NK-92 (cell line): ENCODE data around the gene CSMD2.

Experiments
- DNase-seq: peaks from one replicate; lab custom pipeline; 2025; ENCODE audit not compliant: unreplicated experiment; lab: John Stamatoyannopoulos, UW

Gene CSMD2

GRCh38 chr1:33616780-33617179 lies 548.2 kb downstream of the CSMD2 start:
- no peak for DNase-seq

- no peak for DNase-seq
These were observed 549.5 kb downstream of the CSMD2 start for GRCh38 chr1:33615546-33615945.

GRCh38 chr1:33610864-33611455 lies 554.1 kb downstream of the CSMD2 start:
- DNase-seq = no peak

DNA sequence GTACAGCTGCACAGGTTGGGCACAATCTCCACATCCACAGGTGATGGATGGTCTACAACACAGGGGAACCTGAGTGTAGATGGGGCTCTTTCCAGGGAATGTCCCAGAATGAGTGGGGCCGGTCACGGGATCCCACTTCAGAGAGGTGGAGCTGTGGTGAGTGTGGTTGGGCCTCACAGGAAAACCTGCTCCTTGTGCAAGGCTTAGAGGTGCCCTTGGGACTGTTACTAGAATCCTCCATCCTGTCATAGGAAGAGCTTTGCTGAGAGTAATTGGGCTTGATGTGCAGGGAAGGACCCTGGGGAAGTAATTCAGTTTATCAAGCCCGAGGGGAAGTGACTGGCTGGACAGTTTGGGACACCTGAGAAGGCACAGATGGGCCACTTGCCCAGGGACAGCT lies 554.6 kb downstream of the CSMD2 start:
- DNase-seq = no peak

DNA sequence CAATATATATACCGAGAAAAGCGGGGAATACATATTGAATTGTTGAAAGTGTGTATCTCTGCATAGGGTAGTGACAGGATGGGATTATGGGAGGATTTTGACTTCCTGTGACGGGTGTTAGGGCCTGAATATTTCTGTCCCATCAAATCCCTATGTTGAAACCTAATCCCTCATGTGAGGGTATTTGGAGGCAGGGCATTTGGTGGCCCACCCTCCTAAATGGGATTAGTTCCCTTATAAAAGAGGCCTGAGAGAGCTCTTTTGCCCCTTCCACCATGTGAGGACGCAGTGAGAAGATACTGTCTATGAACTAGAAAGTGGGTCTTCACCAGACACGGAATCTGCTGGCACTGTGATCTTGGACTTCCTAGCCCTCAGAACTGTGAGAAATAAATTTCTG lies 555.3 kb downstream of the CSMD2 start:
- DNase-seq = no peak

DNA sequence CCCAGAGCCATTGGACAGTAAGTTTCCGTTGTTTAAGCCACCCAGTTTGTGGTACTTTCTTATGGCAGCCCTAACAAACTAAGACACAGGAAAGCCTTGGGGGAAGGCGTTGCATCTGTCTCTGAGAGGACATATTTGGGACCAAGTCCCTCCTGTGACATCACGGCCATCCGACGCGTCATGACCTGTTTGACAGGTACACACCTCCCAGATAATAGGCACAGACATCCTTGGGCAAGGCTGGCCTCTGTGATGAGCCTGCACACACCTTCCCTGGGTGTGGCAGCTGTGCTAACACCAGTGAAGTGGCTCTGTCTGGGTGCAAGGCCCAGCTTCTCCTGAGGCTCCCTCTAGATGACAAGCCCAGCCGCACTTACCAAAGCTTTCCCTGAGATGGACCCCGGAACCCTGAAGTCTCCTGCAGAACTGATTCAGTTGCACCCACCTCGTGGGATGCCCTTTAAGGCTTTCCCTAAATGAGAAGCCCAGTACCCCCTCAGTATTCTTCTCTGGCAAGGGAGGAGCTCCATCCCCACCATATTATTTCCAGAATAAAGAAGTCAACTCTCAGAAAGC lies 556.1 kb downstream of the CSMD2 start:
- DNase-seq = no peak

DNA sequence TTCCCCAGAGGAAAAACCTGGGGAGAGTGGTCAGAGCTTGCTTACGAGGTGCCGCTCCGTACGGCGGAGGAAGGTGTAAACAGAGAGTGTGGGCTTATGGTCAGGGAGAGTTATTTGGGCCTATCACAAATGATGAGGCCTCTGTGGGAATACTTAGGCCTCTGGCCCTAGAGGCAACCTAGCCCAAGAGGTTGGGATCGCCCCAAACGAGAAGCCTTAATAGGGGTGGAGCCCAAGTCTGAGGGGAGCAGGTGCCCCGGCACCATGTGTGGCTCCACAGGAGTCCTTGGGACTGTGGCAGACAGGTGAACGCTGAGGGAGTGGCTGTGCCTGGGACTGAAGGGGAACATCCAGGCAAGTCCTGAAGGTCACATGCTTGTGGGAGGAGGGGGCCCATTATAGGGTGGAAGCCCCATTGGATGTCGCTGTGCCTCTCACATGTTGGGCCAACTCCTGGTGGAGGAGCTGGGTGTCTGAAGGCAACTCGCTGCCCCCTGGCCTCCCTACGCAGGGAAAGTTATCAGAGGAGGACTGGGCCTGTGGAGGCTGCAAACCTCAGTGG lies 557.5 kb downstream of the CSMD2 start:
- DNase-seq = no peak

- no peak for DNase-seq
These were observed 558.8 kb downstream of the CSMD2 start for GRCh38 chr1:33606272-33606671.

- no peak for DNase-seq
These were observed 562.8 kb downstream of the CSMD2 start for GRCh38 chr1:33602271-33602670.

GRCh38 chr1:33601751-33602150 lies 563.3 kb downstream of the CSMD2 start:
- no peak for DNase-seq

DNA sequence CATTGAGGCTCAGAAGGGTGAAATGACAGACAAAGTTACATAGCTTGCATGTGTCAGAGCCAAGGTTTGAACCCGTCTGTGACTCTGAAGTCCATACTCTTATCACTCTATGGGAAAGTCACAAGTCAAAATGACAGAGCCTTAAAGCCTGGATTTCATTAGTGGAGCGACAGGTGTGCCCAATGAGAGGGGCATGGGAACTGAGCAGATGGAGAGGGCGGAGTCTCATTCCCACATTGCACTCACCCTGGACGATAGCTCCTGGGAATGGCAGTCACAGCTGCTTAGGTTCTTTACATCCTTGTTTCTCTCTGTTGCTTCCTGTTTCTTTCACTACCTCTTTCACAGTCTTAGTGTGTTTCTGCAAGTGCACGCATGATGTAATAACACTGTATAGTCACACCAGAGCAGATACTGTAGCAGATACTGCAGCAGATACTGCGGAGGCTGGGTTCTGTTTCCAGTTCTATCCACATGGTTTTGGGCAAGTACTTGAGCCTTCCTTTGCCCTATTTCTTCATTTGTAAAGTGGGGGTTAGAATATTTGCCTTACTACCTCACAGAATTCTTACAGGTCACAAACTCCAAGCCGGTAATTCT lies 565.4 kb downstream of the CSMD2 start:
- DNase-seq = no peak

DNA sequence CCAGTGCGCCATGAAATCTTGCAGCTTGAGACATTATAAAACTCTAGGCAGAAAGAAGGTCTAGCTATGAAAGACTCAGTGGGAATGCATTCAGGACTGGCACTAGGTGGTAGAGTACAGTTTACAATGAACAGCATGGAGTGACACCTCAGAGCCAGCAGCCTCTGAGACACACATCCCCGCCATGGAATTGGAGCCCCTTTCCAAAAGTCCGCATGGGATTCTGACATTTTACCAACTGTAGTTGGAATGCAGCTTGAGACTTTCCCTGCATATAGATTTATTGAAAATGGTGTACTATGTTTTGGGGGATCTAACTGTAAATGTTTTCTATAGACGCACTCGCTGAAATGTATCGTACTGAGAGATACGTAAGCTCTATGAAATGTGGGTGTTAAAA lies 576.3 kb downstream of the CSMD2 start:
- DNase-seq = no peak

GRCh38 chr1:33586795-33587194 lies 578.2 kb downstream of the CSMD2 start:
- no peak for DNase-seq

- no peak for DNase-seq
These were observed 578.9 kb downstream of the CSMD2 start for GRCh38 chr1:33586106-33586505.

DNA sequence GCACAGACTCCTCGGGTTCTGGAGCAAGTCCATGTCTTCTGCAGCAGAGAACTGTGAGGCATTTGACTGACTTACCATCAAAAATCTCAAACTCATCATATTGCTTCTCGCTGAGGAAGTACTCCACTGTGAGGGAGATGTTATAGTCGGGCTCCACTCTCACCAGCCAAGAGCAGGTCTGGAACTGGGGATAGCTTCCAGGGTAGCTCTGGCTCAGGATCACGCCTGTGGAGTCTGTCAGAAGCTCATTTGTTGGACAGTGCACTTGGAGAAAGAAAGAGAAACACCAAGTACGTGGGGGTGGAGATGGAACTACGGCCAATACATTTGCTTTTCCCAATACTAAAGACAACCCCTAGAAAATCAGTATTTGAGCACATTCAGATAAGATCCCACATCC lies 581.5 kb downstream of the CSMD2 start:
- no peak for DNase-seq

GRCh38 chr1:33578557-33579448 lies 586.2 kb downstream of the CSMD2 start:
- DNase-seq = no peak

DNA sequence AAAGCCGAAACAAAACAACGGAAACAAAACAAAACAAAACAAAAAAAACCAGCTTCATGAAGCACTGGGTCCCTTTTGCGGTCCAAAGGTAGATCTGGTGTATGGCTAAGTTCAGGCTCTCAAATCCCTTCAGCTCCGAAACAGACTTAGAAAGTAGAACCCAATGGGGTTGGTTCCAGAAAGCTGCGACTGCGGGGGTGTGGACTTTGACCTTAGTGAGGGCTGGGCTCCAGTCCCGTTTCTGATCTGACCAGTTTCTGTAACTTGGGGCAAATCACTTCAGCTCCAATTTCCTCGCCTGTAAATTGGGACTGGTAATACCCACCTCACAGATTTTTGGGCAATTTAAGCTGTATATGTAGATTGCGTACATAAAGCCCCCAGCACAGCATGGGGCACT lies 587.4 kb downstream of the CSMD2 start:
- no peak for DNase-seq

DNA sequence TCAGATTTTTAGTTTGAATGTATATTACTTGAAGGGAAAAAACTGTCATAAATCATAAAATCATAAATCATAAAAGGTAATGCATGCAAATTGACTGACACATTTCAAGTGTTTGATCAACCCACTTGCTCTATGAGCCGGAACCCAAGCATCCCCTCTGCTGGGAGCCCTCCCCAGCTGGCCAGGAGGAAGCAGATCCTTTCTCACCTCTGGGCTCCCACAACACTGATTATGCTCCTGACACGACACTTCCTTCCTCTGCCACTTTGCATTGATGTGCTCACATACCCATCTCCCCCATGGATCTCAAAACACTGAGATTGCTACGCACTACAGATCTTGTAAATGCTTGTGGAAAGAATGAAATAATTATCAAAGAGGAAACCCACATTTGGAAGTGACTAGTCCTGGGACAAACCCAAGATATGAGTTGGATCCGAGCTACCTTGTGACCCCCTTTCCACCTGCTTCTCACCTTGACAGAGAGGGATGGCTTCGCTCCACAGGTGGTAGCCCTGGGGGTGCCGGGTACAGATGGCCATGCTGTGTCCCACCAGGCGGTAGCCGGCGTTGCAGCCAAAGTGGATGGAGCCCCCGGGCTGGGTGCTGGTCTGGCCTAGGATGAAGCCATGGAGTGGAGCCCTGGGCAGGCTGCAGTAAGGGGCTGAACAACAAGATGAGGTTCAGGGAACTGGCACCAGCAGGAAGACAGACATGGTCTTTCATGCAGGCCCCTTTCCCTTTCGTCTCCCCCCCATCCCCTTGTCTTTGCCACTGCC lies 588.0 kb downstream of the CSMD2 start:
- no peak for DNase-seq

DNA sequence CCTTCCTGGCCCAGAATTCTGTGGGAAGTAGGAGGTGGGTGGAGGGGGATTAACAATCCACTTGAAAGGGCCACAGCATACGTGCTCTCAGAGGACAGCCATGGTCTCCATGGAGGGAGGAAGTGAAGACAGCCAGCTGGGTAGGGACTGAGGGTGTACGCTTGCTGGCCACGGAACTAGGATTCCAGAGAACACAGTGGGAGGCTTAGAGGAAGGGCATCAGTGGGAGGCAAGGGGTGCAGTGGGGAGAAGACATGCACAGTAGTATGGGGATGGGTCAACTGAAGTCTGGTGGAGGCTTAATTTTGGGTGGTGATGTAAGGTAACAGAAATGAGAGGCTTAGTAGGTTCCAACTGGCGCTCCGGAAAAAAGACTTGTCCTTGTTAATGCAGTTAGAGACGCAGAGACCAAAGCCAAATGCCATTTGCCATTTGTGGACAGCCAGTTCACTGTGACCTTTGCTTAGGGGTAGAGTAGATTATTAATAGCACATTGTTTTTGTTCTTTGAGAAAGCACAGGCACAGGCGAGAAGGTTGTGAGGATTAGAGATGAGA lies 589.6 kb downstream of the CSMD2 start:
- no peak for DNase-seq

GRCh38 chr1:33573661-33574060 lies 591.4 kb downstream of the CSMD2 start:
- no peak for DNase-seq

- DNase-seq = no peak
These were observed 592.6 kb downstream of the CSMD2 start for GRCh38 chr1:33572387-33572786.
